ENCODE data around the gene CST9.
A peak's percentile ranks its signal among the peaks of the same experiment; 100 is the strongest.
"Not testable (repeated sequence)": the region's sequence is repeated elsewhere in the genome, so short reads cannot be mapped to it uniquely, and the experiment has no call there.

Gene CST9

GRCh38 chr20:23637282-23638221 is 31.8 kb upstream of the CST9 start, which contains the start of gene CST3:
CST3 (minus strand) TSS chr20:23637955; CDS start chr20:23637862, 93 bp downstream.
- peak; percentile 94 for DNase-seq (ENCODE audit: low read depth, low spot score)

GRCh38 chr20:23636908-23637281 is 31.2 kb upstream of the CST9 start:
- DNase-seq (ENCODE audit: low read depth, low spot score): no peak

GRCh38 chr20:23636182-23636907 is 30.6 kb upstream of the CST9 start:
- no peak for DNase-seq (ENCODE audit: low read depth, low spot score)

- not testable (repeated sequence) for DNase-seq (ENCODE audit: low read depth, low spot score)
These were observed 30.0 kb upstream of the CST9 start for GRCh38 chr20:23635768-23636090.

GRCh38 chr20:23634985-23635767 is 29.5 kb upstream of the CST9 start:
- no peak for DNase-seq (ENCODE audit: low read depth, low spot score)

GRCh38 chr20:23634044-23634801 is 28.5 kb upstream of the CST9 start:
- no peak for DNase-seq (ENCODE audit: low read depth, low spot score)

GRCh38 chr20:23632711-23633573 is 27.2 kb upstream of the CST9 start:
- DNase-seq (ENCODE audit: low read depth, low spot score): no peak

GRCh38 chr20:23631981-23632710 is 26.4 kb upstream of the CST9 start:
- no peak for DNase-seq (ENCODE audit: low read depth, low spot score)

- DNase-seq (ENCODE audit: low read depth, low spot score): no peak
These were observed 25.6 kb upstream of the CST9 start for GRCh38 chr20:23631226-23631822.

- no peak for DNase-seq (ENCODE audit: low read depth, low spot score)
These were observed 24.7 kb upstream of the CST9 start for GRCh38 chr20:23630392-23630849.

- no peak for DNase-seq (ENCODE audit: low read depth, low spot score)
These were observed 24.1 kb upstream of the CST9 start for GRCh38 chr20:23629542-23630391.

- peak; percentile 88 for DNase-seq (ENCODE audit: low read depth, low spot score)
These were observed 23.4 kb upstream of the CST9 start for GRCh38 chr20:23629017-23629541.

GRCh38 chr20:23628402-23629016 is 22.8 kb upstream of the CST9 start:
- no peak for DNase-seq (ENCODE audit: low read depth, low spot score)

GRCh38 chr20:23627501-23627900 is 21.8 kb upstream of the CST9 start:
- DNase-seq (ENCODE audit: low read depth, low spot score): peak; percentile 76

GRCh38 chr20:23626040-23626620 is 20.4 kb upstream of the CST9 start:
- no peak for DNase-seq (ENCODE audit: low read depth, low spot score)

- DNase-seq (ENCODE audit: low read depth, low spot score): no peak
These were observed 19.7 kb upstream of the CST9 start for GRCh38 chr20:23625236-23625964.
